ENCODE results near the gene TENM4.

DNA sequence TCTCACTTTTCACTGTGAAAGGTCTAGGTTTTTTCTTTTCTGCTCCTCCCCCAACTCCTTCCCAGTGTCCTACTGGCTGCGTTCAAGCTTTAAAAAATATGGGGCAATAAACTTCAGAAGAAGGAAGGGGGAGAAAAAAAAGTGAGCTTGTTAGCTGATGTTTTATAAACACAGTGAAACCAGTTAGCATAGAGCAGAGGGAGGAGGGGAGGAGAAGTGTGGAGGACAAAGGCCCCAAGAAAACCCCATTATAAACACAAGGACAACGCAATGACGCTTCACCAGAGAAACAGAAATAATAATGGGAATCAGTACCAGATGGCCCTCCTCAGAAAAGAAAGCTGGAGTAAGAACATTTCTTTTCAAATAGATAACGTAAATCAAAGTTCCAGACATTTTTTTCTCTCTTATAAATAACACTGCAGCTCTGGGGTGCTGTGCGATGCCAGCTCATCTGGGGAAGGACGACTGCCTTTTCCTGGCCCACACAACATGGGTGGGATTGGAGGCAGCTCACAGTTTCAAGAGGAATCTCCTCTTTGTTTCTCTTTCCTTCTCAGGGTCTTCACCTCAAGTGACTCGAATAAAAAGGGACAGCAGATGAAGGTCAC is 630.8 kb downstream of the TENM4 start:
- TF ChIP-seq, protein P1, sequence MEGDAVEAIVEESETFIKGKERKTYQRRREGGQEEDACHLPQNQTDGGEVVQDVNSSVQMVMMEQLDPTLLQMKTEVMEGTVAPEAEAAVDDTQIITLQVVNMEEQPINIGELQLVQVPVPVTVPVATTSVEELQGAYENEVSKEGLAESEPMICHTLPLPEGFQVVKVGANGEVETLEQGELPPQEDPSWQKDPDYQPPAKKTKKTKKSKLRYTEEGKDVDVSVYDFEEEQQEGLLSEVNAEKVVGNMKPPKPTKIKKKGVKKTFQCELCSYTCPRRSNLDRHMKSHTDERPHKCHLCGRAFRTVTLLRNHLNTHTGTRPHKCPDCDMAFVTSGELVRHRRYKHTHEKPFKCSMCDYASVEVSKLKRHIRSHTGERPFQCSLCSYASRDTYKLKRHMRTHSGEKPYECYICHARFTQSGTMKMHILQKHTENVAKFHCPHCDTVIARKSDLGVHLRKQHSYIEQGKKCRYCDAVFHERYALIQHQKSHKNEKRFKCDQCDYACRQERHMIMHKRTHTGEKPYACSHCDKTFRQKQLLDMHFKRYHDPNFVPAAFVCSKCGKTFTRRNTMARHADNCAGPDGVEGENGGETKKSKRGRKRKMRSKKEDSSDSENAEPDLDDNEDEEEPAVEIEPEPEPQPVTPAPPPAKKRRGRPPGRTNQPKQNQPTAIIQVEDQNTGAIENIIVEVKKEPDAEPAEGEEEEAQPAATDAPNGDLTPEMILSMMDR (IDR thresholded peaks at IDR 0.05) = no peak
- no peak for TF ChIP-seq POLR2A (IDR thresholded peaks at IDR 0.05)
